ENCODE data around the gene ERLIN1. TPM values are rescaled to one million over a fixed set of nuclear protein-coding genes. Genes with fewer than 3 reads are reported as not detected.

Gene ERLIN1
- total RNA-seq, 1 experiment from 2014 or later, result 23.5 TPM

DNA sequence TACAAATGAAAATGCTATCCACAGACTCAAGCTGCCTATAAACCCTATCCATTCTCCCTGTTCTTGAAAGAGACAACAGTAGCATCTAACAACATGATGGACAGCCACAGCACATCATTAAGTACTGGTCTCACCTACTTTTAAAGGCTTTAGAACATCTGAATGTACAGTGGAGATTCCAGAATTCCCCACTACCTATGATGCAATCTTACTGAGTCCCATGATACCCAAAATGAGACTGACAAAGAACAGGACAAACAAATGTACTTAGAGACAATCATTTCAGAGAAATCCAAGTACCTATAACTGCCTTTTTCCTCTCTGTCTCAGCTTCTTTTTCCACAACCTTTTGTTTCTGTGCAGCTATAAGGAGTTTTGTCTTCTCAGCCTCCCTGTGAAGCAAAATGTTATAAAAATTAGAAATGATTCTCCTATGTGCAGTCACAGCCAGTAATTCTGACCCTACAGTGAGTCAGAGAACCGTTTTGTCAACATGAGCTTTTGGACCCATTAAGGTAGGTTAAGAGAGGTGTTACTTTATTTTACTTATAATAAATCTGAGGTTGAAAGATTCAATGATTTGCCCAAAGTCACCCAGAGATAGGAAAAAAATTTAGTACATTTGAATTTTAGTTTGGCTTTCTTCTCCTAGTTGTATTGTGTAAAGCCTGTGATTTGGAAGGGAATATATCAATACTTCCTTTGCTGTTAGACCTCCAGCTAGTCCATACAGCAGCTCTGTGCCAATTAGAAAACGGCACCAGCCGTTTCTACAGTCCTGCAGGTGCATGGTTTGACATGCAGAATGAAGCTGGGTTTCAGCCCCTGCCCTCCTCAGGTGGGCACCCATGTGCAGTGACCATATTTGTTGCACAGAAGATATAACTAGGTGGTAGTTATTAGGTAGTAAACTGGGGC lies 21.9 kb downstream of the ERLIN1 start:
- no peak overlapping the region for H3K4me3 Mint-ChIP-seq
- ATAC-seq (no peak), DNase-seq (ENCODE audit: low spot score) (no peak)
- ChIA-PET POLR2A (no interaction called here), CTCF (interaction anchor here (0.9 kb wide), 1 partner anchor 118 kb away, joined by 6 read pairs; no protein-coding TSS in a partner anchor)
- peaks cover 10% of the 10 kb centered on the region for H3K36me3 Mint-ChIP-seq
- H3K27me3 Mint-ChIP-seq (ENCODE audit: low read depth), result no peaks in the 10 kb centered on the region
- no peaks in the 10 kb centered on the region for H3K9me3 Mint-ChIP-seq
- H3K4me1 Mint-ChIP-seq, result no peaks in the 10 kb centered on the region
- no peak overlapping the region for H3K27ac Mint-ChIP-seq
- TF ChIP-seq, protein P1, sequence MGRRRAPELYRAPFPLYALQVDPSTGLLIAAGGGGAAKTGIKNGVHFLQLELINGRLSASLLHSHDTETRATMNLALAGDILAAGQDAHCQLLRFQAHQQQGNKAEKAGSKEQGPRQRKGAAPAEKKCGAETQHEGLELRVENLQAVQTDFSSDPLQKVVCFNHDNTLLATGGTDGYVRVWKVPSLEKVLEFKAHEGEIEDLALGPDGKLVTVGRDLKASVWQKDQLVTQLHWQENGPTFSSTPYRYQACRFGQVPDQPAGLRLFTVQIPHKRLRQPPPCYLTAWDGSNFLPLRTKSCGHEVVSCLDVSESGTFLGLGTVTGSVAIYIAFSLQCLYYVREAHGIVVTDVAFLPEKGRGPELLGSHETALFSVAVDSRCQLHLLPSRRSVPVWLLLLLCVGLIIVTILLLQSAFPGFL (CRISPR knock-in tag; IDR thresholded peaks at IDR 0.05; ENCODE audit: borderline replicate concordance), result no peak
- peak; percentile 78 for TF ChIP-seq GABPB1 (CRISPR knock-in tag; IDR thresholded peaks at IDR 0.05)
- TF ChIP-seq, protein P2, sequence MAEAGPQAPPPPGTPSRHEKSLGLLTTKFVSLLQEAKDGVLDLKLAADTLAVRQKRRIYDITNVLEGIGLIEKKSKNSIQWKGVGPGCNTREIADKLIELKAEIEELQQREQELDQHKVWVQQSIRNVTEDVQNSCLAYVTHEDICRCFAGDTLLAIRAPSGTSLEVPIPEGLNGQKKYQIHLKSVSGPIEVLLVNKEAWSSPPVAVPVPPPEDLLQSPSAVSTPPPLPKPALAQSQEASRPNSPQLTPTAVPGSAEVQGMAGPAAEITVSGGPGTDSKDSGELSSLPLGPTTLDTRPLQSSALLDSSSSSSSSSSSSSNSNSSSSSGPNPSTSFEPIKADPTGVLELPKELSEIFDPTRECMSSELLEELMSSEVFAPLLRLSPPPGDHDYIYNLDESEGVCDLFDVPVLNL (CRISPR knock-in tag; IDR thresholded peaks at IDR 0.05; ENCODE audit: borderline replicate concordance, low read depth), result no peak

DNA sequence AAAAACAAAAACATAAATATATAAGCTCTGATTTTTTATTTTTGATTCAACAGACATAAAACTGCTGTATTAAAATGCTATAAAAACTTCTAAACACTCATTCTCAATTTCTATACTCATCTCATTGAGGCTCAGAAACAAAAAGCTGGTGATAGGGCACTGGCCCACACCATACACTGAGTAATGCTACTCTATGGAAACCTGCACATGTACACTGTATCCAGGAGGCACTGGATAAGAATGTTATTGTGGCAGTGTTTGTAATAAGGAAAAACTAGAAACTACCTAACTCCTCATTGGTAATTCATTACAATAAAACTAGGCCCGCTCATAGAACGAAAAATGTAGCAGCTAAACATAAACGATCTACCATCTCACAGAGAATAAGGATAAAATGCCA lies 23.1 kb downstream of the ERLIN1 start:
- TF ChIP-seq, protein P3, sequence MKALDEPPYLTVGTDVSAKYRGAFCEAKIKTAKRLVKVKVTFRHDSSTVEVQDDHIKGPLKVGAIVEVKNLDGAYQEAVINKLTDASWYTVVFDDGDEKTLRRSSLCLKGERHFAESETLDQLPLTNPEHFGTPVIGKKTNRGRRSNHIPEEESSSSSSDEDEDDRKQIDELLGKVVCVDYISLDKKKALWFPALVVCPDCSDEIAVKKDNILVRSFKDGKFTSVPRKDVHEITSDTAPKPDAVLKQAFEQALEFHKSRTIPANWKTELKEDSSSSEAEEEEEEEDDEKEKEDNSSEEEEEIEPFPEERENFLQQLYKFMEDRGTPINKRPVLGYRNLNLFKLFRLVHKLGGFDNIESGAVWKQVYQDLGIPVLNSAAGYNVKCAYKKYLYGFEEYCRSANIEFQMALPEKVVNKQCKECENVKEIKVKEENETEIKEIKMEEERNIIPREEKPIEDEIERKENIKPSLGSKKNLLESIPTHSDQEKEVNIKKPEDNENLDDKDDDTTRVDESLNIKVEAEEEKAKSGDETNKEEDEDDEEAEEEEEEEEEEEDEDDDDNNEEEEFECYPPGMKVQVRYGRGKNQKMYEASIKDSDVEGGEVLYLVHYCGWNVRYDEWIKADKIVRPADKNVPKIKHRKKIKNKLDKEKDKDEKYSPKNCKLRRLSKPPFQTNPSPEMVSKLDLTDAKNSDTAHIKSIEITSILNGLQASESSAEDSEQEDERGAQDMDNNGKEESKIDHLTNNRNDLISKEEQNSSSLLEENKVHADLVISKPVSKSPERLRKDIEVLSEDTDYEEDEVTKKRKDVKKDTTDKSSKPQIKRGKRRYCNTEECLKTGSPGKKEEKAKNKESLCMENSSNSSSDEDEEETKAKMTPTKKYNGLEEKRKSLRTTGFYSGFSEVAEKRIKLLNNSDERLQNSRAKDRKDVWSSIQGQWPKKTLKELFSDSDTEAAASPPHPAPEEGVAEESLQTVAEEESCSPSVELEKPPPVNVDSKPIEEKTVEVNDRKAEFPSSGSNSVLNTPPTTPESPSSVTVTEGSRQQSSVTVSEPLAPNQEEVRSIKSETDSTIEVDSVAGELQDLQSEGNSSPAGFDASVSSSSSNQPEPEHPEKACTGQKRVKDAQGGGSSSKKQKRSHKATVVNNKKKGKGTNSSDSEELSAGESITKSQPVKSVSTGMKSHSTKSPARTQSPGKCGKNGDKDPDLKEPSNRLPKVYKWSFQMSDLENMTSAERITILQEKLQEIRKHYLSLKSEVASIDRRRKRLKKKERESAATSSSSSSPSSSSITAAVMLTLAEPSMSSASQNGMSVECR (CRISPR knock-in tag; IDR thresholded peaks at IDR 0.05; ENCODE audit: borderline replicate concordance), result no peak
- TF ChIP-seq NR1H2 (CRISPR knock-in tag; IDR thresholded peaks at IDR 0.05), result no peak
- TF ChIP-seq OVOL2 (CRISPR knock-in tag; IDR thresholded peaks at IDR 0.05; ENCODE audit: borderline replicate concordance), result no peak
- TF ChIP-seq JAZF1 (CRISPR knock-in tag; IDR thresholded peaks at IDR 0.05), result no peak
- no peak for DNase-seq (ENCODE audit: low spot score)
- Mint-ChIP-seq H3K27me3 (ENCODE audit: low read depth) (no peaks in the 10 kb centered on the region), H3K36me3 (peaks cover 12% of the 10 kb centered on the region), H3K9me3 (no peaks in the 10 kb centered on the region), H3K27ac (no peak overlapping the region), H3K4me3 (no peak overlapping the region), H3K4me1 (no peaks in the 10 kb centered on the region)
- POLR2A ChIA-PET, result no interaction called here
- CTCF ChIA-PET, result interaction anchor here (1.0 kb wide), 1 partner anchor 303 kb away, joined by 3 read pairs; no protein-coding TSS in a partner anchor
- no peak for ATAC-seq

DNA sequence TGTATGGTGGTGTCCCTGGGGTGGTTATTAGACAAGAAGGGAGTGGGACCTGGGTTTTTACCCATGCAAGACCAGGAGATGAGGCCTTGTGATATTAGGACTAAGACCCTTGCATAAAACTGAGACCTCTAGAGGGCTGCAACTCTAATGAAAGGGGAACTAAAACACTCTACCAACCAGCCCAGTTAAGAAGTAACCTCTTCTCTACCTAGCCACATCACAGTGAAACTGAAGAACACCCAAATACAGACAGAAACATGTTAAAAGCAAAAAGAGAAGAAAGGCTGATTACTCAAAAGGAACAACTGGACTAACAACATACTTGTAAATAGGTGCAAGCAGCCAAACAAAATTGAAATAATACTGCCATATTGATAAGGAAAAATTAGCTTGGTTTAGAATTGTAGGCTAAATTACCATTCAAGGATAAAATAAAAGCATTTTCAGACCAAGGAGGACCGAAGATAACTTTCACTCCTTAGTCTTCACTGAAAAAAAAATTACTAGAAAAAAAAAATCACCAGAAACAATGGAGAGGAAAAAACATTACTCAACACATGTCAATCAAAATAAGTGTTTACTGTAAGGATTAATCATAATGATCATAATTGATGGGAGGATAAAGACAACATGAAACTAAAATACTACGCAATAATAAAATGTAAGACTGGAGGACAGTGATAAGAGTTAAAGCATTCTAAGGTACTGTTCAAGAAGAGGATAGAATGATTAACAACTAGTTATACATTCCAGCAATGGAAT lies 27.6 kb downstream of the ERLIN1 start:
- Mint-ChIP-seq H3K9me3 (no peaks in the 10 kb centered on the region), H3K36me3 (peaks cover 31% of the 10 kb centered on the region), H3K27me3 (ENCODE audit: low read depth) (no peaks in the 10 kb centered on the region), H3K27ac (no peak overlapping the region), H3K4me1 (no peaks in the 10 kb centered on the region), H3K4me3 (no peak overlapping the region)
- TF ChIP-seq, protein P4, sequence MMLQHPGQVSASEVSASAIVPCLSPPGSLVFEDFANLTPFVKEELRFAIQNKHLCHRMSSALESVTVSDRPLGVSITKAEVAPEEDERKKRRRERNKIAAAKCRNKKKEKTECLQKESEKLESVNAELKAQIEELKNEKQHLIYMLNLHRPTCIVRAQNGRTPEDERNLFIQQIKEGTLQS (CRISPR knock-in tag; conservative IDR thresholded peaks at IDR 0.05), result no peak
- TF ChIP-seq, protein P5, sequence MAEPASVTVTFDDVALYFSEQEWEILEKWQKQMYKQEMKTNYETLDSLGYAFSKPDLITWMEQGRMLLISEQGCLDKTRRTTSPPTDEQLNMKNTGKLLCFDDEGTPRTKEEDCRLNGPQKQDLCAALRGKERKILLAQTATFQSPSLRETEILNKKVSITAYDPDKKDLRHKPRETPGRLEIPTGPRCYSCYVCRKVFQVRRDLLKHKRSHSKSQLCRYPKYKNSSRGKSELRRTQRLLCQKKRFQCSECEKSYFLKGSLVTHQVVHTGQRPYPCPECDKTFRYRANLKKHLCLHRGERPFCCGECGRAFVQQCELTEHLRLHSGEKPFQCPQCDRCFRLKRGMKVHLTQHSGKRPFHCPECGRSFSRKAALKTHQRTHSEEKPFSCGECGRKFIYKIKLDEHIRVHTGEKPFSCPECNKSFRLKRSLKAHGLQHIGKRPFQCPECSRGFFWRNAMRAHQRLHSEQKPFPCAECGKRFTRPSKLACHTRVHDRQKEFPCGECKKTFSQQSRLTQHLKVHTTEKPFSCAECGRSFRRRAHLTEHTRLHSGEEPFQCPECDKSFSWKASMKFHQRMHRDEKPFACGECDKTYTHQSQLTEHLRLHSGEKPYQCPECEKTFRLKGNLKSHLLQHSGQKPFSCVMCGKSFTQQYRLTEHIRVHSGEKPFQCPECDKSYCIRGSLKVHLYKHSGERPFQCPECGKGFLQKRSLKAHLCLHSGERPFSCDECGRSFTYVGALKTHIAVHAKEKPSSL (CRISPR knock-in tag; conservative IDR thresholded peaks at IDR 0.05), result no peak
- TF ChIP-seq TP53 (CRISPR knock-in tag; IDR thresholded peaks at IDR 0.05) (no peak), CREM (CRISPR knock-in tag; IDR thresholded peaks at IDR 0.05) (no peak), ETV6 (CRISPR knock-in tag; IDR thresholded peaks at IDR 0.05) (no peak), IRF2 (CRISPR knock-in tag; IDR thresholded peaks at IDR 0.05; ENCODE audit: borderline replicate concordance, low read depth) (no peak)
- TF ChIP-seq, protein P6, sequence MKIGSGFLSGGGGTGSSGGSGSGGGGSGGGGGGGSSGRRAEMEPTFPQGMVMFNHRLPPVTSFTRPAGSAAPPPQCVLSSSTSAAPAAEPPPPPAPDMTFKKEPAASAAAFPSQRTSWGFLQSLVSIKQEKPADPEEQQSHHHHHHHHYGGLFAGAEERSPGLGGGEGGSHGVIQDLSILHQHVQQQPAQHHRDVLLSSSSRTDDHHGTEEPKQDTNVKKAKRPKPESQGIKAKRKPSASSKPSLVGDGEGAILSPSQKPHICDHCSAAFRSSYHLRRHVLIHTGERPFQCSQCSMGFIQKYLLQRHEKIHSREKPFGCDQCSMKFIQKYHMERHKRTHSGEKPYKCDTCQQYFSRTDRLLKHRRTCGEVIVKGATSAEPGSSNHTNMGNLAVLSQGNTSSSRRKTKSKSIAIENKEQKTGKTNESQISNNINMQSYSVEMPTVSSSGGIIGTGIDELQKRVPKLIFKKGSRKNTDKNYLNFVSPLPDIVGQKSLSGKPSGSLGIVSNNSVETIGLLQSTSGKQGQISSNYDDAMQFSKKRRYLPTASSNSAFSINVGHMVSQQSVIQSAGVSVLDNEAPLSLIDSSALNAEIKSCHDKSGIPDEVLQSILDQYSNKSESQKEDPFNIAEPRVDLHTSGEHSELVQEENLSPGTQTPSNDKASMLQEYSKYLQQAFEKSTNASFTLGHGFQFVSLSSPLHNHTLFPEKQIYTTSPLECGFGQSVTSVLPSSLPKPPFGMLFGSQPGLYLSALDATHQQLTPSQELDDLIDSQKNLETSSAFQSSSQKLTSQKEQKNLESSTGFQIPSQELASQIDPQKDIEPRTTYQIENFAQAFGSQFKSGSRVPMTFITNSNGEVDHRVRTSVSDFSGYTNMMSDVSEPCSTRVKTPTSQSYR (CRISPR knock-in tag; IDR thresholded peaks at IDR 0.05), result no peak
- DNase-seq (ENCODE audit: low spot score) (no peak), ATAC-seq (no peak)
- POLR2A ChIA-PET, result no interaction called here
- CTCF ChIA-PET, result no interaction called here

Data from WTC11 (cell line).